ENCODE results near the gene WWOX. TPM values are rescaled to one million over a fixed set of nuclear protein-coding genes. Genes with fewer than 3 reads are reported as not detected.
"Not testable (repeated sequence)": the region's sequence is repeated elsewhere in the genome, so short reads cannot be mapped to it uniquely, and the experiment has no call there.

WWOX gene
- total RNA-seq, 1 donor from 2014 or later: 9.5 TPM

GRCh38 chr16:79191933-79192332 lies 1092.5 kb downstream of the WWOX start:
- no peak for DNase-seq (ENCODE audit: low read depth in 2 of 2)

GRCh38 chr16:79192904-79193303 lies 1093.5 kb downstream of the WWOX start:
- no peak for DNase-seq (ENCODE audit: low read depth in 2 of 2)

- no peak for DNase-seq (ENCODE audit: low read depth in 2 of 2)
Observed at GRCh38 chr16:79194291-79194690, 1094.8 kb downstream of the WWOX start.

- no peak for DNase-seq (ENCODE audit: low read depth in 2 of 2)
Observed at GRCh38 chr16:79195938-79196337, 1096.5 kb downstream of the WWOX start.

GRCh38 chr16:79201436-79201835 lies 1102.0 kb downstream of the WWOX start:
- no peak for DNase-seq (ENCODE audit: low read depth in 2 of 2)

- no peak for DNase-seq (ENCODE audit: low read depth in 2 of 2)
Observed at GRCh38 chr16:79202977-79203376, 1103.5 kb downstream of the WWOX start.

GRCh38 chr16:79204486-79204885 lies 1105.0 kb downstream of the WWOX start:
- DNase-seq (ENCODE audit: low read depth in 2 of 2): no peak

GRCh38 chr16:79206889-79207288 lies 1107.4 kb downstream of the WWOX start:
- DNase-seq (ENCODE audit: low read depth in 2 of 2): no peak

- DNase-seq (ENCODE audit: low read depth in 2 of 2): no peak
Observed at GRCh38 chr16:79209308-79209707, 1109.9 kb downstream of the WWOX start.

GRCh38 chr16:79210607-79211006 lies 1111.2 kb downstream of the WWOX start:
- DNase-seq (ENCODE audit: low read depth in 2 of 2): no peak

- DNase-seq (ENCODE audit: low read depth in 2 of 2): no peak
Observed at GRCh38 chr16:79211586-79211985, 1112.1 kb downstream of the WWOX start.

- DNase-seq (ENCODE audit: low read depth in 2 of 2): no peak
Observed at GRCh38 chr16:79212114-79212791, 1112.8 kb downstream of the WWOX start.

GRCh38 chr16:79213214-79213613 lies 1113.8 kb downstream of the WWOX start:
- DNase-seq (ENCODE audit: low read depth in 2 of 2): no peak

GRCh38 chr16:79215289-79215688 lies 1115.8 kb downstream of the WWOX start:
- no peak for DNase-seq (ENCODE audit: low read depth in 2 of 2)

GRCh38 chr16:79217375-79218011 lies 1118.0 kb downstream of the WWOX start:
- no peak for DNase-seq (ENCODE audit: low read depth in 2 of 2)

- no peak for DNase-seq (ENCODE audit: low read depth in 2 of 2)
Observed at GRCh38 chr16:79218351-79218750, 1118.9 kb downstream of the WWOX start.

GRCh38 chr16:79225994-79226393 lies 1126.5 kb downstream of the WWOX start:
- not testable (repeated sequence) for DNase-seq (ENCODE audit: low read depth in 2 of 2)

GRCh38 chr16:79229361-79229760 lies 1129.9 kb downstream of the WWOX start:
- no peak for DNase-seq (ENCODE audit: low read depth in 2 of 2)

GRCh38 chr16:79245700-79246099 lies 1146.2 kb downstream of the WWOX start:
- not testable (repeated sequence) for DNase-seq (ENCODE audit: low read depth in 2 of 2)

GRCh38 chr16:79247386-79247785 lies 1147.9 kb downstream of the WWOX start:
- no peak for DNase-seq (ENCODE audit: low read depth in 2 of 2)

- no peak for DNase-seq (ENCODE audit: low read depth in 2 of 2)
Observed at GRCh38 chr16:79248351-79248750, 1148.9 kb downstream of the WWOX start.

- DNase-seq (ENCODE audit: low read depth in 2 of 2): no peak
Observed at GRCh38 chr16:79250502-79251098, 1151.1 kb downstream of the WWOX start.

GRCh38 chr16:79253100-79253631 lies 1153.7 kb downstream of the WWOX start:
- DNase-seq (ENCODE audit: low read depth in 2 of 2): no peak
